HepG2 (cell line): ENCODE results near the gene SLC29A2. TPM values are rescaled to one million over a fixed set of nuclear protein-coding genes. Genes with fewer than 3 reads are reported as not detected.

Experiments used
- ARNT2 ChIP-seq: sonication (generic); formaldehyde crosslinking; IDR thresholded peaks from 2 replicates; pipeline ENCODE4 v1.8.0; 2022; ENCODE audit warnings: mild to moderate bottlenecking, low read depth, missing genetic modification reagents, moderate library complexity
- HMGXB3 ChIP-seq: sonication (generic); formaldehyde crosslinking; IDR thresholded peaks from 2 replicates; pipeline ENCODE4 v1.4.0; 2020; ENCODE audit warnings: missing genetic modification reagents, borderline replicate concordance
- KLF12 ChIP-seq: sonication (generic); formaldehyde crosslinking; IDR thresholded peaks from 2 replicates; pipeline ENCODE4 v1.4.0; 2020; ENCODE audit warnings: missing genetic modification reagents, borderline replicate concordance
- MIER3 ChIP-seq: IDR thresholded peaks from 2 replicates; pipeline ENCODE4 v1.6.1; 2016; ENCODE audit warnings: missing compliant biosample characterization, borderline replicate concordance
- NR3C1 ChIP-seq: sonication (generic); formaldehyde crosslinking; IDR thresholded peaks from 2 replicates; pipeline ENCODE4 v1.4.0; 2020; ENCODE audit warnings: missing genetic modification reagents
- REPIN1 ChIP-seq: sonication (generic); formaldehyde crosslinking; IDR thresholded peaks from 2 replicates; pipeline ENCODE4 v1.8.0; 2022; ENCODE audit warnings: missing genetic modification reagents, low read depth, mild to moderate bottlenecking, borderline replicate concordance
- SALL2 ChIP-seq: sonication (generic); formaldehyde crosslinking; IDR thresholded peaks from 2 replicates; pipeline ENCODE4 v1.8.1; 2023; ENCODE audit warnings: mild to moderate bottlenecking, missing genetic modification reagents, inconsistent platforms
- SKI ChIP-seq: fragments of 450-650 bp; IDR thresholded peaks from one replicate; pipeline ENCODE4 v1.6.1; 2018; ENCODE audit warnings: mild to moderate bottlenecking; ENCODE audit not compliant: partially characterized antibody
- ZHX2 ChIP-seq, 2 experiments: sonication (generic) in 1 of 2; formaldehyde crosslinking in 1 of 2; IDR thresholded peaks; 2 replicates each; pipeline versions ENCODE4 v1.6.1 to v1.9.0; 2014 to 2022; ENCODE audit warnings: antibody characterized with exemption in 1 of 2, borderline replicate concordance in 1 of 2, inconsistent platforms in 1 of 2, low read depth in 1 of 2, missing genetic modification reagents in 1 of 2
- ZNF350 ChIP-seq: sonication (generic); formaldehyde crosslinking; IDR thresholded peaks from 2 replicates; pipeline ENCODE4 v1.4.0; 2020; ENCODE audit warnings: mild to moderate bottlenecking, low read depth, missing genetic modification reagents, borderline replicate concordance
- ZNF710 ChIP-seq: sonication (generic); formaldehyde crosslinking; IDR thresholded peaks from 2 replicates; pipeline ENCODE4 v1.5.0; 2020; ENCODE audit warnings: mild to moderate bottlenecking, missing genetic modification reagents, borderline replicate concordance
- polyA plus RNA-seq, 8 experiments: library from polyadenylated mRNA; depleted of rRNA in 3 of 8; stranded (reverse) in 7 of 8; unstranded in 1 of 8; fragments of >200 nt; fragmentation: Illumina TruSeq in 4 of 8; extraction: Trizol in 4 of 8; gene quantifications; 2 replicates each; pipeline versions ENCODE4 v1.2.1 to v1.2.3, GENCODE V29; 2011 to 2016; ENCODE audit warnings: low read depth in 4 of 8, missing spikeins in 1 of 8, mixed read lengths in 1 of 8; ENCODE audit not compliant: insufficient read depth in 1 of 8
- total RNA-seq, 5 experiments: library from RNA; depleted of rRNA; stranded (reverse); fragments of >200 nt; fragmentation: Illumina TruSeq; extraction: Trizol; gene quantifications; 2 replicates each; pipeline ENCODE4 v1.2.3, GENCODE V29; 2016; ENCODE audit warnings: low read depth in 1 of 5

The SLC29A2 gene
- total and polyA plus RNA-seq, 2 of the 13 experiments (the other 11 are each of a cell fraction or from before 2014, with no cell fraction given): 0.63 to 0.66 TPM

- TF ChIP-seq ZHX2 (IDR thresholded peaks at IDR 0.05; ENCODE audit: low read depth) (no peak), ZHX2 (CRISPR knock-in tag; IDR thresholded peaks at IDR 0.05; ENCODE audit: borderline replicate concordance) (peak; percentile 37; the same call in 1 of the 2 replicates), SALL2 (CRISPR knock-in tag) (peak; percentile 50; the same call in 1 of the 2 replicates), ZNF710 (peak; percentile 13; the same call in 1 of the 2 replicates), KLF12 (CRISPR knock-in tag) (no peak; the same call in 1 of the 2 replicates), HMGXB3 (peak; percentile 24; the same call in 1 of the 2 replicates), NR3C1 (CRISPR knock-in tag) (no peak), ARNT2 (CRISPR knock-in tag) (peak; percentile 94), ZNF350 (CRISPR knock-in tag) (no peak), MIER3 (CRISPR knock-in tag) (peak; percentile 59; the same call in 1 of the 2 replicates), REPIN1 (peak; percentile 31; the same call in 1 of the 2 replicates), SKI (peak; percentile 36)
Measured at GRCh38 chr11:66347425-66348276, 23.9 kb downstream of the SLC29A2 start, which contains the start of gene B4GAT1 (continued).
